ENCODE data around the gene B3GALT6. TPM values are rescaled to one million over a fixed set of nuclear protein-coding genes. Genes with fewer than 3 reads are reported as not detected.
"Not testable (repeated sequence)": the region's sequence is repeated elsewhere in the genome, so short reads cannot be mapped to it uniquely, and the experiment has no call there.

B3GALT6 gene
- total RNA-seq, 4 donors from 2014 or later, result 1.8 to 23.5 (median 17.6) TPM

DNA sequence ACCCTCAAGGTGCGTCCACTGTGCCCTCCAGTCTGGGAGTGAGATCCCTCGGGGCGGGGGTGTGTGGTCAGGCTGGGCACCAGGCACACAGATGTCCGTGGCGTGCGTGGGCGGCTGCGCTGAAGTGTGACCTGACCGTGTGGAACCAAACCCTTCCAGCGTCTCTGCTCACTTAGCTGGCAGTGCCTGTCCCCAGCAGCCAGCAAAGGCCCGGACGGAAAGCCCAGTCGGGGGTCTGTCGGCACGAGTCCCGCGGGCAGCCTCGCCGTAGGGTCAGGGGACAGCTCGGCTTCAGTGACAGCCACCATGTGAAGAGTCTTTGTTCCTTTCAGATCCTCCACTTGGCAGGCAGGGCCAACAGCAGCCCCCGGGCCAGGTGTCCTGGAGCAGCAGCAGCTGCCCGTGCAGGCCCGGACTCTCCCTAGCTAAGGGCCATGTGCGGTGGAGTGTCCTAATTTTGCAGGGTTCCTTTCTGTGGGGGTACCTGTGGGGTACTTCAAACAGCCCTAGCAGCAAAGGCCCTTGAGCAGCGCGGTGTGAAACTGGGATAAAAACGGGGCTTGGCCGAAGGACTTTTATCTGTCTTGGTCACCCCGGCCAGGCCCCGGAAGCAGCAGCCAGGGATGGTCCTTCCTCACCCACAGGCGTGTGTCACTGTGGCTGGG lies 46.8 kb upstream of the B3GALT6 start:
- H3K36me3 ChIP-seq, result no peaks in the 10 kb centered on the region
- no peak for DNase-seq
- TF ChIP-seq, protein P1, sequence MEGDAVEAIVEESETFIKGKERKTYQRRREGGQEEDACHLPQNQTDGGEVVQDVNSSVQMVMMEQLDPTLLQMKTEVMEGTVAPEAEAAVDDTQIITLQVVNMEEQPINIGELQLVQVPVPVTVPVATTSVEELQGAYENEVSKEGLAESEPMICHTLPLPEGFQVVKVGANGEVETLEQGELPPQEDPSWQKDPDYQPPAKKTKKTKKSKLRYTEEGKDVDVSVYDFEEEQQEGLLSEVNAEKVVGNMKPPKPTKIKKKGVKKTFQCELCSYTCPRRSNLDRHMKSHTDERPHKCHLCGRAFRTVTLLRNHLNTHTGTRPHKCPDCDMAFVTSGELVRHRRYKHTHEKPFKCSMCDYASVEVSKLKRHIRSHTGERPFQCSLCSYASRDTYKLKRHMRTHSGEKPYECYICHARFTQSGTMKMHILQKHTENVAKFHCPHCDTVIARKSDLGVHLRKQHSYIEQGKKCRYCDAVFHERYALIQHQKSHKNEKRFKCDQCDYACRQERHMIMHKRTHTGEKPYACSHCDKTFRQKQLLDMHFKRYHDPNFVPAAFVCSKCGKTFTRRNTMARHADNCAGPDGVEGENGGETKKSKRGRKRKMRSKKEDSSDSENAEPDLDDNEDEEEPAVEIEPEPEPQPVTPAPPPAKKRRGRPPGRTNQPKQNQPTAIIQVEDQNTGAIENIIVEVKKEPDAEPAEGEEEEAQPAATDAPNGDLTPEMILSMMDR (IDR thresholded peaks at IDR 0.05), result no peak
- TF ChIP-seq POLR2A (IDR thresholded peaks at IDR 0.05), result no peak
- H3K27me3 ChIP-seq, result no peaks in the 10 kb centered on the region
- no peak overlapping the region for H3K27ac ChIP-seq
- H3K4me3 ChIP-seq, result no peak overlapping the region
- no peaks in the 10 kb centered on the region for H3K9me3 ChIP-seq
- H3K4me1 ChIP-seq, result no peaks in the 10 kb centered on the region
- intact Hi-C loops (cut with DNase I; ENCODE audit: low total_unique reads), result no loop called here

GRCh38 chr1:1187938-1188337 lies 44.1 kb upstream of the B3GALT6 start:
- H3K4me3 ChIP-seq, result no peak overlapping the region
- no peak overlapping the region for H3K27ac ChIP-seq
- TF ChIP-seq POLR2A (IDR thresholded peaks at IDR 0.05), result no peak
- TF ChIP-seq, protein P1 (IDR thresholded peaks at IDR 0.05), result no peak
- H3K36me3 ChIP-seq, result no peaks in the 10 kb centered on the region
- no peaks in the 10 kb centered on the region for H3K9me3 ChIP-seq
- no peaks in the 10 kb centered on the region for H3K27me3 ChIP-seq
- no peaks in the 10 kb centered on the region for H3K4me1 ChIP-seq
- intact Hi-C loops (cut with DNase I; ENCODE audit: low total_unique reads), result no loop called here
- DNase-seq, result no peak

GRCh38 chr1:1189111-1189510 lies 42.9 kb upstream of the B3GALT6 start:
- H3K27ac ChIP-seq, result no peak overlapping the region
- no peaks in the 10 kb centered on the region for H3K9me3 ChIP-seq
- no peak for TF ChIP-seq POLR2A (IDR thresholded peaks at IDR 0.05)
- TF ChIP-seq, protein P1 (IDR thresholded peaks at IDR 0.05), result no peak
- no peaks in the 10 kb centered on the region for H3K27me3 ChIP-seq
- H3K4me3 ChIP-seq, result no peak overlapping the region
- H3K36me3 ChIP-seq, result no peaks in the 10 kb centered on the region
- DNase-seq, result no peak
- H3K4me1 ChIP-seq, result no peaks in the 10 kb centered on the region
- intact Hi-C loops (cut with DNase I; ENCODE audit: low total_unique reads), result no loop called here

DNA sequence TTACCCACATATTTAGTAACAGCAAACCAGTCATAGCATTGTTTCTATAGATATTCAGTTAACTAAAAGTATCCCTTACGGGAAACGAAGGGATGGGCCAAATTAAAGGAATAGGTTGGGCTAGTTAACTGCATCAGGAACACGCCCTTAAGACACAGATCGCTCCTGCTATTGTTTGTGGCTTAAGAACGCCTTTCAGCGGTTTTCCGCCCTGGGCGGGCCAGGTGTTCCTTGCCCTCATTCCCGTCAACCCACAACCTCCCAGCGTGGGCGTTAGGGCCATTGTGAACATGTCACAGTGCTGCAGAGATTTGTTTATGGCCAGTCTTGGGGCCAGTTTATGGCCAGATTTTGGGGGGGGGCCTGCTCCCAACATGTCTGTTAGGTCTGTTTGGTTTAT lies 40.3 kb upstream of the B3GALT6 start:
- no peaks in the 10 kb centered on the region for H3K36me3 ChIP-seq
- DNase-seq, result no peak
- H3K9me3 ChIP-seq, result no peaks in the 10 kb centered on the region
- no peak for TF ChIP-seq POLR2A (IDR thresholded peaks at IDR 0.05)
- TF ChIP-seq, protein P1 (IDR thresholded peaks at IDR 0.05), result no peak
- H3K27me3 ChIP-seq, result no peaks in the 10 kb centered on the region
- H3K27ac ChIP-seq, result no peak overlapping the region
- no peaks in the 10 kb centered on the region for H3K4me1 ChIP-seq
- no peak overlapping the region for H3K4me3 ChIP-seq
- intact Hi-C loops (cut with DNase I; ENCODE audit: low total_unique reads), result no loop called here

DNA sequence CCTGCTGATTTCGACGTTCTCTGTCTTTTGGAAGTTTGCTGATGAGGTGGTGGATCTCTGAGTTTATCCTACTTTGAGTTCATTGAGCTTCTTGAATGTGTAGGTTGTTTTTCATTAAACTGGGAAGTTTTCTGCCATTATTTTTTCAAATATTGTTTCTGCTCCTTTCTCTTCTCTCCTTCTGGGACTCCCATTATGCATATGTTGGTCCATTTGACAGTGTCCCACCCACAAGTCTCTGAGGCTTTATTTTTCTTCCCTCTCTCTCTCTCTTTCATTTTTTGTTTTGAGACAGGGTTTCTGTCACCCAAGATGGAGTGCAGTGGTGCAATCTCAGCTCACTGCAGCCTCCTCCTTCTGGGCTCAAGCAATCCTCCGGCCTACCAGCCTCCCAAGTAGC lies 37.3 kb upstream of the B3GALT6 start:
- Histone ChIP-seq H3K36me3 (no peaks in the 10 kb centered on the region), H3K27me3 (no peaks in the 10 kb centered on the region), H3K27ac (no peak overlapping the region), H3K4me1 (no peaks in the 10 kb centered on the region), H3K4me3 (no peak overlapping the region), H3K9me3 (no peaks in the 10 kb centered on the region)
- intact Hi-C loops (cut with DNase I; ENCODE audit: low total_unique reads), result no loop called here
- no peak for DNase-seq
- no peak for TF ChIP-seq POLR2A (IDR thresholded peaks at IDR 0.05)
- TF ChIP-seq, protein P1 (IDR thresholded peaks at IDR 0.05), result no peak

DNA sequence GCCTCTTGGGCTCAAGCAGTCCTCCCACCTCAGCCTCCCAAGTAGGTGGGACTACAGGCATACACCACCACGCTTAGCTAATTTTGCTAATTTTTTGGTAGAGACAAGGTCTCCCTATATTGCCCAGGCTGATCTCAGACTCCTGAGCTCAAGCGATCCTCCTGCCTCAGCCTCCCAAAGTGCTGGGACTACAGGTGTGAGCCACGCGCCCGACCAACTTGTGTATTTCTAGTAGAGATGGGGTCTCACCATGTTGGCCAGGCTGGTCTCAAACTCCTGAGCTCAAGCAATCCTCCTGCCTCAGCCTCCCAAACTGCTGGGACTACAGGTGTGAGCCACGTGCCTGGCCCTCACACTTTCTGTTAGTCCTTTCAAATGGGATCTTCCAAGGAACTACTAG lies 36.3 kb upstream of the B3GALT6 start:
- H3K27me3 ChIP-seq; H3K9me3 ChIP-seq; H3K4me3 ChIP-seq; DNase-seq; H3K27ac ChIP-seq; H3K36me3 ChIP-seq; intact Hi-C loops (cut with DNase I; ENCODE audit: low total_unique reads); H3K4me1 ChIP-seq: not testable (repeated sequence)

Data from uterus (tissue), 4 donors.